CD4-positive, alpha-beta T cell (primary cell): ENCODE results near the gene DESI1. TPM values are rescaled to one million over a fixed set of nuclear protein-coding genes. Genes with fewer than 3 reads are reported as not detected.

Experiments used
- ATAC-seq: fragments of 200-7000 bp; cut with Tn5 transposase; one replicate; pipeline ENCODE4 v1.10.0; 2022; ENCODE audit warnings: mild to moderate bottlenecking; ENCODE audit not compliant: poor library complexity
- CTCF ChIA-PET: fragments of 350-600 bp; sonication (Branson Sonifier 250); formaldehyde crosslinking; loops from one replicate; lab custom pipeline; 2021; ENCODE audit warnings: antibody characterized with exemption, inconsistent platforms; lab: Charles Lee
- POLR2A ChIA-PET: fragments of 350-600 bp; sonication (Branson Sonifier 250); formaldehyde crosslinking; loops from one replicate; lab custom pipeline; 2021; ENCODE audit warnings: antibody characterized with exemption, inconsistent platforms; lab: Charles Lee
- DNase-seq, 14 experiments: peaks; one replicate each; pipeline ENCODE4 v3.0.0-alpha.2; 2013 to 2020; ENCODE audit warnings: mixed read lengths in 2 of 14
- H3K27ac ChIP-seq, 2 donors: one replicate each; pipeline versions ENCODE4 v1.5.1 to v1.7.0; 2013; ENCODE audit warnings: low read length in 2 of 2, low read depth in 1 of 2, mild to moderate bottlenecking in 1 of 2
- H3K27me3 ChIP-seq, 2 experiments: 1 replicate in 1 of 2; 2 replicates in 1 of 2; pipeline versions ENCODE4 v1.6.1 to v1.7.0; 2013; ENCODE audit warnings: low read length in 2 of 2, control low read depth in 1 of 2, mild to moderate bottlenecking in 1 of 2, moderate library complexity in 1 of 2; ENCODE audit not compliant: insufficient read depth in 2 of 2, control insufficient read depth in 1 of 2
- H3K36me3 ChIP-seq: one replicate; pipeline ENCODE4 v1.6.1; 2013; ENCODE audit warnings: low read length, control low read depth; ENCODE audit not compliant: insufficient read depth
- H3K4me1 ChIP-seq: one replicate; pipeline ENCODE4 v1.6.1; 2013; ENCODE audit warnings: low read length, control low read depth; ENCODE audit not compliant: insufficient read depth
- H3K4me3 ChIP-seq: one replicate; pipeline ENCODE4 v1.5.1; 2013; ENCODE audit warnings: mild to moderate bottlenecking, low read length, moderate library complexity
- H3K9me3 ChIP-seq, 2 experiments: 1 replicate in 1 of 2; 2 replicates in 1 of 2; pipeline versions ENCODE4 v1.6.1 to v1.7.0; 2013; ENCODE audit warnings: low read length in 2 of 2, mild to moderate bottlenecking in 2 of 2, control low read depth in 1 of 2, moderate library complexity in 1 of 2; ENCODE audit not compliant: control insufficient read depth in 1 of 2, insufficient read depth in 1 of 2
- H3K27ac Mint-ChIP-seq: one replicate; pipeline ENCODE4 v1.8.0; 2020; ENCODE audit warnings: mixed read lengths
- H3K27me3 Mint-ChIP-seq: one replicate; pipeline ENCODE4 v1.8.0; 2021; ENCODE audit warnings: mixed read lengths
- H3K36me3 Mint-ChIP-seq: one replicate; pipeline ENCODE4 v1.8.0; 2021; ENCODE audit warnings: low read depth, mixed read lengths
- H3K4me1 Mint-ChIP-seq: one replicate; pipeline ENCODE4 v1.8.0; 2021; ENCODE audit warnings: low read depth, mixed read lengths
- H3K4me3 Mint-ChIP-seq: one replicate; pipeline ENCODE4 v1.8.0; 2020; ENCODE audit warnings: mild to moderate bottlenecking, mixed read lengths
- H3K9me3 Mint-ChIP-seq: one replicate; pipeline ENCODE4 v1.8.0; 2020; ENCODE audit warnings: mixed read lengths
- CTCF ChIP-seq: fragments of 200-600 bp; IDR thresholded peaks from one replicate; pipeline ENCODE4 v1.8.0; 2022; ENCODE audit warnings: antibody characterized with exemption, mild to moderate bottlenecking
- intact Hi-C, 2 experiments: fragments of 100-400 bp; cut with DNase I in 1 of 2; cut with micrococcal nuclease in 1 of 2; formaldehyde crosslinking; loops; one replicate each; pipeline versions ENCODE4 v1.15.1 to v1.9.0; 2023 to 2025; cut with DNase I, micrococcal nuclease
- total RNA-seq, 174 experiments: library from RNA in 2 of 174; stranded (reverse) in 2 of 174; gene quantifications; one replicate each; pipeline ENCODE4 v1.2.3 and lab custom pipeline; 2021 to 2026

The DESI1 gene
- total RNA-seq, 2 experiments from 2014 or later = 12.7 to 13.0 TPM

- Histone ChIP-seq H3K4me1 (peaks cover 14% of the 10 kb centered on the region), H3K4me3 (no peak overlapping the region), H3K27me3 (no peaks in the 10 kb centered on the region), H3K27ac (no peak overlapping the region), H3K9me3 (no peaks in the 10 kb centered on the region), H3K36me3 (peaks cover 33% of the 10 kb centered on the region)
- ATAC-seq (no peak), DNase-seq (no peak)
- Mint-ChIP-seq H3K27me3 (no peaks in the 10 kb centered on the region), H3K27ac (no peak overlapping the region), H3K4me1 (peaks cover 18% of the 10 kb centered on the region), H3K4me3 (no peak overlapping the region), H3K9me3 (no peaks in the 10 kb centered on the region), H3K36me3 (peaks cover 36% of the 10 kb centered on the region)
- ChIA-PET CTCF (no interaction called here), POLR2A (interaction anchor here (1.7 to 1.8 kb wide), 2 partner anchors 10 to 22 kb away, joined by 4 to 8 read pairs; partner anchors contain the start of genes DESI1, PMM1 and XRCC6)
- no peak for TF ChIP-seq CTCF
- intact Hi-C loops = loop anchor here in 1 of 2 experiments (10.0 kb wide), 1 partner anchor 134 kb away; the partner anchor contains the start of genes ACO2 and PHF5A
Observed at GRCh38 chr22:41598891-41599635, 21.8 kb downstream of the DESI1 start.

GRCh38 chr22:41598081-41598480 lies 22.8 kb downstream of the DESI1 start:
- Histone ChIP-seq H3K27me3 (no peaks in the 10 kb centered on the region), H3K36me3 (peaks cover 29% of the 10 kb centered on the region), H3K4me1 (peaks cover 4% of the 10 kb centered on the region), H3K4me3 (no peak overlapping the region), H3K27ac (no peak overlapping the region), H3K9me3 (no peaks in the 10 kb centered on the region)
- intact Hi-C loops = loop anchor here in 1 of 2 experiments (10.0 kb wide), 1 partner anchor 133 kb away; the partner anchor contains the start of genes ACO2 and PHF5A
- ChIA-PET POLR2A (interaction anchor here (1.7 to 1.8 kb wide), 2 partner anchors 9 to 23 kb away, joined by 4 to 8 read pairs; partner anchors contain the start of genes DESI1, PMM1 and XRCC6), CTCF (no interaction called here)
- H3K9me3 Mint-ChIP-seq = no peaks in the 10 kb centered on the region
- no peak for ATAC-seq
- no peak overlapping the region for H3K27ac Mint-ChIP-seq
- no peaks in the 10 kb centered on the region for H3K27me3 Mint-ChIP-seq
- H3K36me3 Mint-ChIP-seq = peaks cover 26% of the 10 kb centered on the region
- no peak overlapping the region for H3K4me3 Mint-ChIP-seq
- no peak for DNase-seq
- peaks cover 8% of the 10 kb centered on the region for H3K4me1 Mint-ChIP-seq
- TF ChIP-seq CTCF = no peak

GRCh38 chr22:41597635-41597953 lies 23.2 kb downstream of the DESI1 start:
- peaks cover 24% of the 10 kb centered on the region for H3K36me3 ChIP-seq
- no peak overlapping the region for H3K27ac Mint-ChIP-seq
- no peaks in the 10 kb centered on the region for H3K9me3 ChIP-seq
- DNase-seq (no peak), ATAC-seq (no peak)
- H3K4me3 ChIP-seq = no peak overlapping the region
- no peaks in the 10 kb centered on the region for H3K4me1 ChIP-seq
- H3K9me3 Mint-ChIP-seq = no peaks in the 10 kb centered on the region
- peaks cover 4% of the 10 kb centered on the region for H3K4me1 Mint-ChIP-seq
- no peak overlapping the region for H3K27ac ChIP-seq
- H3K36me3 Mint-ChIP-seq = peaks cover 21% of the 10 kb centered on the region
- no peak overlapping the region for H3K4me3 Mint-ChIP-seq
- H3K27me3 Mint-ChIP-seq = no peaks in the 10 kb centered on the region
- ChIA-PET POLR2A (interaction anchor here (1.7 to 1.8 kb wide), 2 partner anchors 8 to 23 kb away, joined by 4 to 8 read pairs; partner anchors contain the start of genes DESI1, PMM1 and XRCC6), CTCF (interaction anchor here (0.5 kb wide), 1 partner anchor 47 kb away, joined by 4 read pairs; no protein-coding TSS in a partner anchor)
- no peak for TF ChIP-seq CTCF
- no peaks in the 10 kb centered on the region for H3K27me3 ChIP-seq
- intact Hi-C loops = loop anchor here (1.0 to 10.0 kb wide), 4 partner anchors 55 to 195 kb away; partner anchors contain the start of genes ACO2 (in 1 of the 2) and PHF5A (in 1 of the 2)
